ENCODE measurements around the gene MMP25. TPM values are rescaled to one million over a fixed set of nuclear protein-coding genes. Genes with fewer than 3 reads are reported as not detected.
A peak's percentile ranks its signal among the peaks of the same experiment; 100 is the strongest.

The MMP25 gene
- total RNA-seq, 1 donor from 2014 or later = 0.80 TPM

DNA sequence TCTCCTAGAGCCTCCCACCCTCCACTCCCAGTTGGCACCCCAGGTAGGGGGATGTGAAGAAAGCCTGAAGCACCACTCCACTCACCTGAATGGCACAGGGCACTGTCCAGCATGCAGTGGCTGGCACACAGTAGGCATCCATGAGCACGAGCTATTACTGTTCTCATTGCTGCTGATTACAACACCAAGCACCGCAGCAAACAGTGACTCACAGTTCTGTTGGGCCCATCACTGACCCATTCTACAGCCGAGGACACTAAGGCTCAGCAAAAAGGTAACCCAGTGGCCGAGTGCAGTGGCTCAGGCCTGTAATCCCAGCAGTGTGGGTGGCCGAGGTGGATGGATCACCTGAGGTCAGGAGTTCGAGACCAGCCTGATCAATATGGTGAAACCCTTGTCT is 50.0 kb downstream of the MMP25 start:
- no peak for ATAC-seq

GRCh38 chr16:3097266-3097665 is 50.9 kb downstream of the MMP25 start:
- ATAC-seq = no peak

- ATAC-seq = no peak
Measured at GRCh38 chr16:3098459-3099394, 52.4 kb downstream of the MMP25 start, which contains the start of gene ZSCAN10. ZSCAN10 (minus strand) TSS chr16:3099294; CDS start chr16:3092937, 6,357 bp downstream.

GRCh38 chr16:3099395-3099731 is 53.0 kb downstream of the MMP25 start:
- ATAC-seq = no peak

DNA sequence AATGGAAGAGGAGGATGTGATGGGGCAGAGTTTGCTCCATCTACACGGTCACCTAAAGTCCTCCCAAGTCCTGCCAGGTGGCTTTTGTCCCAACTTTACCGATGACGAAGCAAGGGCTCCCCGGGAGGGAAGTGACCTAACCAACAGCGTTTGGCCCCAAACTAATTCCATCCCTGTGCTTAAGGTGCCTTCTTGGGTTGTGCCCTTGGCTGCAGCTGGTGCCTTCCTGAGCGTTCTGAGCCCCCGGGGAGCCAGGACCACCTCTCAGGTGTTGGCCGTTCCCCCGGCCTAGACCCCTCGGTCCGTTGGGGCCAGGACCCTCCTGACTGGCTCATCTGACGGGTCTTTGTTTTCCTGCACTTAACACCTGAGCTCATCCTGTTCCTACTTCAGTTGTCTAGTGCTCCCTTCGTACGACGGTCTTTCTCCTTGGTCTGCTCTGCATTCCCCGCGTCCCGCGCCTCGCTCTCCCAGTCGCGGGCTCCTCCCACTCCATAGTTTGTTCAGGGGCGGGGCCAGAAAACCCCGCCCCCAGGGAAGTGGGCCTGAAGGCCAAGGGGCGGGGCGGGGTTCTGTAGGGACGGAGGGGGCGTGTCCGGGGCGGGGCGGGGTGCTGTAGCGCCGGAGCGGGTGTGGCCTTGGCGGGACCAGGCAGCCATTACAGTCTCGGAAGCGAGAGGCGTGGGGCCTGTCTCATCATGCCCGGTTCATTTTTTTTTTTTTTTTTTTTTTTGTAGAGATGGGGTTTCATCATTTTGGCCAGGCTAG is 53.6 kb downstream of the MMP25 start:
- peak; percentile 96 for ATAC-seq

DNA sequence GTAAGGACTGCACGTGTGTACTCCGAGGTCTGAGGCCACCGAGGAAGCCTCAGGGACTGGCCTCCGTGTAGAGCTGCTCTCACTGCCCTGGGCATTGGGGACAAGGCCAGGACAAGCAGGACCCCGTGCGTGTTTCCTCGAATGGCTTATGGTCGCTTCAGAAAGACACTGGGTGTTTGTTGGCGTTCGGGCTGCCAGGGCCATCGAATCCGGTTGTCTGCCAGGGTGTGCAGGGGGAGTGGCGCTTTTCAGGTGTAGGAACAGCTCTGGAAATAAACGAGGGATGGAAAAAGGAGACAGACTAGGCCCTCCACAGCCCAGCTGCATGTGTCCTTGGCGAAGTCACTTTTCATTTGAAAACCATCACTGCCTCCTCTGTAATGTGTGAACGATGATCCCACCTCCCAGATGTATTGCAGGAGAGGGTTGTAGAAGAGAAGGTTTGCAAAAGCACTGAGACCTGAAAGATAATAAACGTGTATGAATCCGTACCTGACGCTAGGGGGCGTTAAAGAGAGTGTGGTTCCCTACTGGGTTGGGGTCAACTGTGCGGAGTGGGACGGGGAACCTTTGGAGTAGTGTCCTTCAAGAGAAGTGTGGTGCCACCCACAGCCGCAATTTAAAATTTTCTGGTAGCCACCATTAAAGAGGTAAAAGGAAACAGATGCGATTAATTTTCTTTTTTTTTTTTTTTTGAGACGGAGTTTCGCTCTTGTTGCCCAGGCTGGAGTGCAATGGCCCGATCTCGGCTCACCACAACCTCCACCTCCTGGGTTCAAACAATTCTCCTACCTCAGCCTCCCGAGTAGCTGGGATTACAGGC is 54.9 kb downstream of the MMP25 start:
- no peak for ATAC-seq

DNA sequence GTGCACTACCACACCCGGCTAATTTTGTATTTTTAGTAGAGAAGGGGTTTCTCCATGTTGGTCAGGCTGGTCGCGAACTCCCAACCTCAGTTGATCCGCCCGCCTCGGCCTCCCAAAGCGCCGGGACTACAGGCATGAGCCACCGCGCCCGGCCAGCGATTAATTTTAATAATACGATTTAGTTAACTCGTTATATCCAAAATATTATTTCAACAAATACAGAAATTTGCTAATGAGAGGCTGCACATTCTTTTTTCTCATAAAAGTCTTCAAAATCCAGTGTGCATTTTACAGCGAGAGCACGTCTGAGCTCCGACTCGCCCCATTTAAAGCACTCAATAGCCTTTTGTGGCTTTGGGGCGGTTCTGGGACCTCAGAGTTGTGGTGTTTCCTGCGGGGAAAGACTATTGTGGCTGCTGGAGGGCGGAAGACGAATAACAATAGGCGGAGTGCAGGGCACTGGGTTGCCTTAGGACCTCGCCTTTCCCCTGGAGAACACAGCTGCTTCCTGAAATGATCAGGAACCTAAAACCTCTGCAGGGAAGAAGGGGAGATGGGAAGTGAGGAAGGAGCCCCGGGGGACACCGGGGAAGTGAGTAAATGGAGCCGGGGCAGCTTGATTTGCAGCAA is 55.6 kb downstream of the MMP25 start:
- no peak for ATAC-seq

DNA sequence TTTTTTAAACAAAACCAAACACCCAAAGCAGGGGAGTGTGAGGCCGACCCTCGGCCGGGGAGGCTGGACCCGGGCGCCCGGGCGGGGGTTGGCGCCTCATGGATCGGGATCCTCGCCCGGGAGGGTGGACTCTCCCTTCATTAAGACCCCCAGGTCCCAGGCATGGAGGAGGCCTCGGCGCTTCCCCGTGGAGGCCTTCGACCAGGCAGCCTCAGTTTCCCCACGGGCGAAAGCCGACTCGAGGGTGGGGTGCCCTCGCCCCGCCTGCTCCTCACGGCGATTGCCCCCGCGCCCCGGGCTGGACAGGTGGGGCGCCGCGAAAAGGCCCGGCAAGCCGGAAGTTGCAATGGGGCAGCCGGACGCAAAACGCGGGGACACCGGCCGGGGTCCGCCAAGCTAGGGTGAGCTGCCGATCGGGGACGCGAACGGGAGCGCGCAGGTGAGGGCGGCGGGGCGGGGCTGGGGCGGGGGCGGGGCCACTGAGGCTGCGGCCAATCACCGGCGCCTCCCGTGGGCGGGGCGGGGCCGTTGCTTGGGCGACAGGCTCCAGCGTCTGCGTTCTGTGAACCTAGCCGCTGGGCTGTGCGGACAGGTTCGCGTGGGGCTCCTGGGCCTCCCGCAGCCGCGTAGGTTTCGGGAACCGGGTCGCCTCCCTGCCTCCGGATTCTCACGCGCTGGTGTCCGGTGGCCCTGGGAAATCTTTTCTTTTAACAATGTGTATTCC is 60.0 kb downstream of the MMP25 start:
- ATAC-seq = peak; percentile 95

Other genes with a start within 250 kb of the MMP25 start
- gene PRSS41, start 248.1 kb upstream of the MMP25 start, total RNA-seq = not detected
- gene PRSS21, start 229.3 kb upstream of the MMP25 start, total RNA-seq = 6.9 TPM
- gene ZG16B, start 216.3 kb upstream of the MMP25 start, total RNA-seq = 15.3 TPM
- 97.0 TPM for gene PRSS22, start 188.4 kb upstream of the MMP25 start, total RNA-seq
- 19.5 TPM for gene FLYWCH2, start 163.3 kb upstream of the MMP25 start, total RNA-seq
- gene FLYWCH1, start 134.6 kb upstream of the MMP25 start, total RNA-seq = 16.4 TPM
- gene KREMEN2, start 82.3 kb upstream of the MMP25 start, total RNA-seq = 1.3 TPM
- gene PAQR4, start 77.2 kb upstream of the MMP25 start, total RNA-seq = 11.1 TPM
- 16.9 TPM for gene PKMYT1, start 66.1 kb upstream of the MMP25 start, total RNA-seq
- not detected for gene CLDN9, start 33.6 kb upstream of the MMP25 start, total RNA-seq
- not detected for gene CLDN6, start 28.4 kb upstream of the MMP25 start, total RNA-seq
- gene TNFRSF12A, start 26.2 kb upstream of the MMP25 start, total RNA-seq = 11.7 TPM
- gene HCFC1R1, start 22.6 kb upstream of the MMP25 start, total RNA-seq = 26.6 TPM
- 21.3 TPM for gene THOC6, start 22.5 kb upstream of the MMP25 start, total RNA-seq
- 62.0 TPM for gene BICDL2, start 9.6 kb upstream of the MMP25 start, total RNA-seq
- 3.7 TPM for gene IL32, start 19.1 kb downstream of the MMP25 start, total RNA-seq
- gene ZSCAN10, start 52.7 kb downstream of the MMP25 start, total RNA-seq = not detected
- gene ZNF205, start 66.0 kb downstream of the MMP25 start, total RNA-seq = 5.6 TPM
- gene ZNF213, start 88.5 kb downstream of the MMP25 start, total RNA-seq = 9.7 TPM
- not detected for gene OR1F1, start 141.6 kb downstream of the MMP25 start, total RNA-seq
- 4.1 TPM for gene ZNF200, start 188.6 kb downstream of the MMP25 start, total RNA-seq
- 0.52 TPM for gene MEFV, start 210.1 kb downstream of the MMP25 start, total RNA-seq
- 9.3 TPM for gene ZNF263, start 236.9 kb downstream of the MMP25 start, total RNA-seq